ENCODE measurements around the gene GALNTL6.

- TF ChIP-seq POLR2A (IDR thresholded peaks at IDR 0.05) (no peak), CTCF (IDR thresholded peaks at IDR 0.05) (no peak), POLR2AphosphoS5 (IDR thresholded peaks at IDR 0.05) (no peak)
These were observed 1166.1 kb downstream of the GALNTL6 start for GRCh38 chr4:172979332-172979731.
